SU-DHL-6 (cell line): ENCODE results near the gene DLX2.

ENCODE experiments used
- H2AFZ ChIP-seq: fragments of 200-600 bp; sonication (generic); 2 replicates; pipeline ENCODE4 v1.6.1; 2014; ENCODE audit warnings: low read depth, mild to moderate bottlenecking, moderate library complexity, mixed read lengths, antibody characterized with exemption, low read length; ENCODE audit not compliant: severe bottlenecking
- H3F3A ChIP-seq: fragments of 200-600 bp; shearing (Covaris generic); 2 replicates; pipeline ENCODE4 v1.6.0; 2016; ENCODE audit warnings: antibody characterized with exemption, mild to moderate bottlenecking; ENCODE audit not compliant: insufficient read depth
- H3K27ac ChIP-seq: fragments of 200-600 bp; sonication (generic); 2 replicates; pipeline ENCODE4 v1.5.1; 2016; ENCODE audit warnings: low read depth, mild to moderate bottlenecking, low read length, moderate library complexity, mixed read lengths
- H3K27me3 ChIP-seq: fragments of 200-600 bp; sonication (generic), shearing (Covaris generic); 2 replicates; pipeline ENCODE4 v1.6.0; 2014; ENCODE audit warnings: mild to moderate bottlenecking, low read length
- H3K36me3 ChIP-seq: fragments of 200-600 bp; sonication (generic); 2 replicates; pipeline ENCODE4 v1.6.1; 2014; ENCODE audit warnings: mild to moderate bottlenecking, low read length, mixed read lengths
- H3K4me2 ChIP-seq: fragments of 300-600, 200-600 bp; shearing (Covaris generic), sonication (generic); 2 replicates; pipeline ENCODE4 v1.6.0; 2014; ENCODE audit warnings: low read length, low read depth, mild to moderate bottlenecking; ENCODE audit not compliant: poor library complexity, severe bottlenecking
- H3K4me3 ChIP-seq: fragments of 200-600 bp; sonication (generic); 2 replicates; pipeline ENCODE4 v1.5.1; 2014; ENCODE audit warnings: antibody characterized with exemption, low read length, mild to moderate bottlenecking, mixed read lengths; ENCODE audit not compliant: insufficient read depth, poor library complexity, severe bottlenecking
- H3K79me2 ChIP-seq: fragments of 200-600 bp; sonication (generic); 2 replicates; pipeline ENCODE4 v1.6.1; 2014; ENCODE audit warnings: mild to moderate bottlenecking, low read length, moderate library complexity; ENCODE audit not compliant: insufficient read depth
- H3K9ac ChIP-seq: fragments of 200-600 bp; sonication (generic); 2 replicates; pipeline ENCODE4 v1.7.0; 2014; ENCODE audit warnings: mild to moderate bottlenecking, low read length
- H3K9me2 ChIP-seq: fragments of 200-600 bp; sonication (generic); replicated peaks from 2 replicates; pipeline ENCODE4 v1.6.1; 2014; ENCODE audit warnings: low read length; ENCODE audit not compliant: insufficient read depth
- H3K9me3 ChIP-seq: fragments of 200-600 bp; sonication (generic); 2 replicates; pipeline ENCODE4 v1.6.1; 2014; ENCODE audit warnings: low read length, mixed read lengths; ENCODE audit not compliant: insufficient read depth
- H4K20me1 ChIP-seq: fragments of 200-600 bp; sonication (generic); 2 replicates; pipeline ENCODE4 v1.6.1; 2014; ENCODE audit warnings: low read depth, mild to moderate bottlenecking, antibody characterized with exemption, low read length, moderate library complexity, mixed read lengths
- EZH2phosphoT487 ChIP-seq: fragments of 200-600 bp; sonication (generic), shearing (Covaris generic); conservative IDR thresholded peaks from 2 replicates; pipeline ENCODE4 v1.6.1; 2018; ENCODE audit warnings: mild to moderate bottlenecking, antibody characterized with exemption, low read length, moderate library complexity, mixed read lengths
- TF ChIP-seq, protein P1 (sequence below): fragments of 200-600 bp; sonication (generic); IDR thresholded peaks from one replicate; pipeline ENCODE4 v1.5.1; 2017; ENCODE audit warnings: antibody characterized with exemption, mild to moderate bottlenecking, low read length, moderate library complexity; ENCODE audit not compliant: insufficient read depth, poor library complexity, severe bottlenecking

Gene DLX2

GRCh38 chr2:172073518-172073917 is 29.2 kb downstream of the DLX2 start:
- no peak overlapping the region for H3K4me2 ChIP-seq
- no peaks in the 10 kb centered on the region for H4K20me1 ChIP-seq
- H3K9ac ChIP-seq, result no peak overlapping the region
- no peaks in the 10 kb centered on the region for H3K36me3 ChIP-seq
- no peaks in the 10 kb centered on the region for H3F3A ChIP-seq
- TF ChIP-seq, protein P1, sequence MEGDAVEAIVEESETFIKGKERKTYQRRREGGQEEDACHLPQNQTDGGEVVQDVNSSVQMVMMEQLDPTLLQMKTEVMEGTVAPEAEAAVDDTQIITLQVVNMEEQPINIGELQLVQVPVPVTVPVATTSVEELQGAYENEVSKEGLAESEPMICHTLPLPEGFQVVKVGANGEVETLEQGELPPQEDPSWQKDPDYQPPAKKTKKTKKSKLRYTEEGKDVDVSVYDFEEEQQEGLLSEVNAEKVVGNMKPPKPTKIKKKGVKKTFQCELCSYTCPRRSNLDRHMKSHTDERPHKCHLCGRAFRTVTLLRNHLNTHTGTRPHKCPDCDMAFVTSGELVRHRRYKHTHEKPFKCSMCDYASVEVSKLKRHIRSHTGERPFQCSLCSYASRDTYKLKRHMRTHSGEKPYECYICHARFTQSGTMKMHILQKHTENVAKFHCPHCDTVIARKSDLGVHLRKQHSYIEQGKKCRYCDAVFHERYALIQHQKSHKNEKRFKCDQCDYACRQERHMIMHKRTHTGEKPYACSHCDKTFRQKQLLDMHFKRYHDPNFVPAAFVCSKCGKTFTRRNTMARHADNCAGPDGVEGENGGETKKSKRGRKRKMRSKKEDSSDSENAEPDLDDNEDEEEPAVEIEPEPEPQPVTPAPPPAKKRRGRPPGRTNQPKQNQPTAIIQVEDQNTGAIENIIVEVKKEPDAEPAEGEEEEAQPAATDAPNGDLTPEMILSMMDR, result no peak
- no peak for TF ChIP-seq EZH2phosphoT487
- no peaks in the 10 kb centered on the region for H3K9me3 ChIP-seq
- H3K27ac ChIP-seq, result no peak overlapping the region
- no peak overlapping the region for H3K4me3 ChIP-seq
- H3K9me2 ChIP-seq, result no peaks in the 10 kb centered on the region
- no peak overlapping the region for H2AFZ ChIP-seq
- no peaks in the 10 kb centered on the region for H3K27me3 ChIP-seq
- H3K79me2 ChIP-seq, result no peaks in the 10 kb centered on the region

GRCh38 chr2:172072706-172073105 is 30.0 kb downstream of the DLX2 start:
- Histone ChIP-seq H3K9me2 (no peaks in the 10 kb centered on the region), H3K79me2 (no peaks in the 10 kb centered on the region), H3K4me3 (no peak overlapping the region), H2AFZ (no peak overlapping the region), H4K20me1 (no peaks in the 10 kb centered on the region), H3F3A (no peaks in the 10 kb centered on the region), H3K27me3 (no peaks in the 10 kb centered on the region), H3K27ac (no peak overlapping the region), H3K36me3 (no peaks in the 10 kb centered on the region), H3K9me3 (no peaks in the 10 kb centered on the region), H3K4me2 (no peak overlapping the region), H3K9ac (no peak overlapping the region)
- no peak for TF ChIP-seq EZH2phosphoT487
- TF ChIP-seq, protein P1, result no peak

DNA sequence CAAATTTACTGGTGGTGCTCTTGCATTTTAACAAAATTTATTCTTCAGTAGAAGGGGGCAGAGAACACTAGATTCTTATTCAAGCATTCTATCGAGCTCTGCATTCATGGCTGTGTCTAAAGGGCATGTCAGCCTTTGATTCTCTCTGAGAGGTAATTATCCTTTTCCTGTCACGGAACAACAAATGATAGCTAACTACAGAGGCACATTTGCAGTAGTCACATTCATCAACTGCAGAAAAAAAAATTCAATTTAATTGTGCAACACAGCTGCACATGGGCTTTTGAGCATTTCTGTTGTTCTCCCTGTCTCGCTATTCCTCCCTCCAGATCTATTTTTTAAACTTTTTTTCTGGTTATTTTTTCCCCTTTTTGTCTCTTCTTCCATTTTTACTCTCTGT is 30.4 kb downstream of the DLX2 start:
- TF ChIP-seq, protein P1, result no peak
- TF ChIP-seq EZH2phosphoT487, result no peak
- no peaks in the 10 kb centered on the region for H3K9me2 ChIP-seq
- H3K36me3 ChIP-seq, result no peaks in the 10 kb centered on the region
- H3K27ac ChIP-seq, result no peak overlapping the region
- H3K9me3 ChIP-seq, result no peaks in the 10 kb centered on the region
- no peaks in the 10 kb centered on the region for H4K20me1 ChIP-seq
- no peak overlapping the region for H3K4me3 ChIP-seq
- no peak overlapping the region for H3K4me2 ChIP-seq
- no peaks in the 10 kb centered on the region for H3F3A ChIP-seq
- no peaks in the 10 kb centered on the region for H3K79me2 ChIP-seq
- no peak overlapping the region for H3K9ac ChIP-seq
- H3K27me3 ChIP-seq, result no peaks in the 10 kb centered on the region
- H2AFZ ChIP-seq, result no peak overlapping the region
